Peyer's patch (tissue), 4 donors: ENCODE measurements around the gene SFRP4. TPM values are rescaled to one million over a fixed set of nuclear protein-coding genes. Genes with fewer than 3 reads are reported as not detected.

ENCODE experiments used
- DNase-seq, 3 donors: peaks; one replicate each; pipeline ENCODE4 v3.0.0-alpha.2; 2017 to 2019
- H3K27ac ChIP-seq, 4 donors: fragments of 200-600 bp; sonication (generic); one replicate each; pipeline ENCODE4 v1.5.1; 2016 to 2019
- H3K27me3 ChIP-seq, 2 donors: fragments of 200-600 bp; sonication (generic); one replicate each; pipeline ENCODE4 v1.5.1; 2019
- H3K36me3 ChIP-seq, 3 donors: fragments of 200-600 bp; sonication (generic); one replicate each; pipeline ENCODE4 v1.5.1; 2016 to 2019
- H3K4me1 ChIP-seq, 4 donors: fragments of 200-600 bp; sonication (generic); one replicate each; pipeline ENCODE4 v1.5.1; 2016 to 2019
- H3K4me3 ChIP-seq, 4 donors: fragments of 200-600 bp; sonication (generic); 1 replicate in 3 of 4; 2 replicates in 1 of 4; pipeline ENCODE4 v1.5.1; 2016 to 2019; ENCODE audit warnings: mild to moderate bottlenecking in 1 of 4
- H3K9me3 ChIP-seq, 4 donors: fragments of 200-600 bp; sonication (generic); one replicate each; pipeline ENCODE4 v1.5.1; 2016 to 2019; ENCODE audit warnings: mild to moderate bottlenecking in 1 of 4
- CTCF ChIP-seq, 6 experiments: fragments of 450-650 bp in 4 of 6; fragments of 200-600 bp in 2 of 6; sonication (generic) in 1 of 6; IDR thresholded peaks; one replicate each; pipeline ENCODE4 v1.5.1; 2017 to 2019; ENCODE audit warnings: antibody characterized with exemption in 6 of 6, mild to moderate bottlenecking in 3 of 6, moderate library complexity in 1 of 6
- POLR2A ChIP-seq, 2 donors: fragments of 450-650 bp; IDR thresholded peaks; one replicate each; pipeline ENCODE4 v1.5.1; 2017; ENCODE audit warnings: antibody characterized with exemption in 2 of 2, mild to moderate bottlenecking in 2 of 2, moderate library complexity in 2 of 2
- total RNA-seq, 4 donors: library from RNA; depleted of rRNA; stranded (reverse); fragments of >200 nt; gene quantifications; one replicate each; pipeline ENCODE4 v1.1.0, GENCODE V29; 2016

SFRP4 gene
- total RNA-seq, 4 donors from 2014 or later = 1.2 TPM; not detected in 3

DNA sequence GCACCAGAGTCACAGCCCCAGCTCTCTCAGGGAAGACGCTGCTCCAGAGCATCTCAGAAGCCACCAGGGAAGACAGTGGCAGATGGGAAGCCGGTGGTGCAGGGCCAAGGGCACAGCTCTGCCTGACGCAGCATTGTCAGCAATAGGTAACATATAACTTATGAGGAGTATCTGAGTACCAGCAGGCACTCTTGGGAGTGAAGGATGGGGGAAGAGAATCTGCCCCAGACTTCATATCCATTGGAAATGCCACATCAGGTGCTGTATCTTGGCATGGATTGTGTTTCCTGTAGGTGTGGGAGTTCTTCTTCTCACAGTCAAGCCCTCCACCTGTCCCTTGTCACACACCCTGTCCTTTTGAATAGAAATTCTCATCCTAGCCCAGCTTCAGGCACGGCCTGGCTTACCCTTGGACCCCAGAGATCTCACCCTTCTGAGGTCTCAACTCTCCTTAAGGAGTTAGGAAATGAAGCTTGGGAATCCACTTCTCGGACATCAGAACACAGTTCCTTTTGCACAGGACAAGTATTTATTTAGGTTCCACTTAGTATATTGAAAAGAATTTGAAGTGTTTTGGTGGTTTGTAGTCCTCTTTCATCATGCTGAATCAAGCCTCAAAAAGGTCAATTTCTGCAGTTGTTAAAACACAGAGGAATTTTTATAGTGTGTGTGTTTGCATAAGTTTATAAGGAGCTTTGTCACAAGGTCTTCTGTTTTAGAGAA, 13.8 kb upstream of the SFRP4 start:
- DNase-seq = no peak
- Histone ChIP-seq H3K27me3 (no peaks in the 10 kb centered on the region), H3K4me3 (no peak overlapping the region), H3K36me3 (no peaks in the 10 kb centered on the region), H3K9me3 (no peaks in the 10 kb centered on the region), H3K4me1 (no peaks in the 10 kb centered on the region), H3K27ac (no peak overlapping the region)
- no peak for TF ChIP-seq POLR2A (IDR thresholded peaks at IDR 0.05)
- TF ChIP-seq CTCF (IDR thresholded peaks at IDR 0.05) = no peak

DNA sequence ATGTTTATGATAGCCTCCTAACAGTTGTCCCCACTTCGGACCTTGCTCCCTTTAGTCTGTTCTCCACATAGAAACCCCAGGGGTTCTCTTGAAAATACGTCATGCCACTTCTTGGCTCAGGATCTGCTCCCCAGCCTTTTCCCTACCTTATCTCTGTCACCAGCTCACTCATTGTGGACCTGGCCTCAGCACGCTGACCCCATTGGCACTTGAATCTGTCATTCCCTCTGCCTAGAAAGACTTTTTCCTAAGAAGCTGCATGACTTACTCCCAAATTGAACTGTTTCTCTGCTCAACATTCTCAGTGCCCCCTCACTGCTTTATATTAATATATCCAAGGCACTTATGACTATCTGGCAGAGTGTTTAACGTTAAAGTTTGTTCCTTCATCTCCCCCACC, 12.3 kb upstream of the SFRP4 start:
- H3K9me3 ChIP-seq = no peaks in the 10 kb centered on the region
- DNase-seq = no peak
- no peak overlapping the region for H3K4me3 ChIP-seq
- TF ChIP-seq POLR2A (IDR thresholded peaks at IDR 0.05) (no peak), CTCF (IDR thresholded peaks at IDR 0.05) (no peak)
- no peaks in the 10 kb centered on the region for H3K36me3 ChIP-seq
- H3K4me1 ChIP-seq = no peaks in the 10 kb centered on the region
- no peak overlapping the region for H3K27ac ChIP-seq
- H3K27me3 ChIP-seq = no peaks in the 10 kb centered on the region

DNA sequence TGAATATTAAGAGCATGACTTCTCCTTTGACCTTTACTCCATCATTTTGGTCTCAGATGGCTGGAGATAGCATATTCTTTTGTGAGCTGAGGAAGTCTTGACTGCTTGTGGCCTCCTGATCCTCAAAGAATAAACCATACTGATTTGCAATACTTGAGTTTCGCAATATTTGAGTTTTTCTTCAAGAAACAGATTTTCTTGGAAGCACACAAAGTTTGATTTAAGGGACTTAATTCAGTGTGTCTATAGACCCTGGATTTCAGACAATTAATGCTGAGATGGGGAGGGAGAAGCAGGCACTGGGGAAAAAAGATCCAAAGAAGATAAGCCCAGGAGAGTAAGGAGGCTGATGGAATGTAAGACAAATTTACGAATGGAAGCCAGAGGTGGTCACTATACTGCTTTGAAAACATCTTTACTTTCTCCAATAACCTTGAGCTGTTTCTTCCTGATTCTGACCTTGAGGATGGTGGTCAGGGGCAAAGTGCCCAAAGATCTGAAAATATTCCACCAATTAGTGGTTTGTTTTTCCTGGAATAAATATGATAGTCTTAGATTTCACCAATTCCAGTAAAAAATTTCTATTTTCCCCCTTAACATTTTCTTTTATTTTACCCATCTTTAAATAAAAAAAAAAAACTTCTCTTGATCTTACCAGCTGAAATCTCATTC, 11.3 kb upstream of the SFRP4 start:
- Histone ChIP-seq H3K27me3 (no peaks in the 10 kb centered on the region), H3K4me1 (no peaks in the 10 kb centered on the region), H3K9me3 (no peaks in the 10 kb centered on the region), H3K27ac (no peak overlapping the region), H3K36me3 (no peaks in the 10 kb centered on the region), H3K4me3 (no peak overlapping the region)
- DNase-seq = no peak
- TF ChIP-seq POLR2A (IDR thresholded peaks at IDR 0.05) = no peak
- TF ChIP-seq CTCF (IDR thresholded peaks at IDR 0.05) = no peak

DNA sequence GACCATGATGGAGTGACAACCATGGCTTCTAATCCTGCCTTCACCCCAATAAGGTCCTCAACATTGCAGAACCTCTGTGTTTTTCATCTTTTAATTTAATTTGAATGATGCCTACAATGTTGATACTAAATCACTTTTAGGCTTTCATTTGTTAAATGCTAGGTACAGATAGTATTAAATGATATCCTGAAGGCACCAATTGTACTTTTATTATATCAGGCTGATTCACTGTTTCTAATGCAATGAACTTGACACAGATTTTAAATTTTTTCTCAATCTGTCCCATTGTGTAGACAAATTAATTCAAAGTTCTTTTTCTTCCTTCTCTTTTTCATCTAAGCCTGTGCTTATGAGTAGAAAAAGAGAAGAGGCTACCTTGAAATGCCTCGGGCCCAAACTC, 9.0 kb upstream of the SFRP4 start:
- no peak for TF ChIP-seq CTCF (IDR thresholded peaks at IDR 0.05)
- no peak for TF ChIP-seq POLR2A (IDR thresholded peaks at IDR 0.05)
- H3K27ac ChIP-seq = no peak overlapping the region
- H3K36me3 ChIP-seq = no peaks in the 10 kb centered on the region
- no peak overlapping the region for H3K4me3 ChIP-seq
- no peaks in the 10 kb centered on the region for H3K9me3 ChIP-seq
- no peaks in the 10 kb centered on the region for H3K4me1 ChIP-seq
- H3K27me3 ChIP-seq = no peaks in the 10 kb centered on the region
- no peak for DNase-seq

- no peak overlapping the region for H3K4me3 ChIP-seq
- DNase-seq = no peak
- H3K9me3 ChIP-seq = no peaks in the 10 kb centered on the region
- H3K27ac ChIP-seq = no peak overlapping the region
- H3K36me3 ChIP-seq = no peaks in the 10 kb centered on the region
- TF ChIP-seq POLR2A (IDR thresholded peaks at IDR 0.05) = no peak
- TF ChIP-seq CTCF (IDR thresholded peaks at IDR 0.05) = no peak
- no peaks in the 10 kb centered on the region for H3K27me3 ChIP-seq
- peaks cover 0 to 5% (median 0%) of the 10 kb centered on the region in 4 donors for H3K4me1 ChIP-seq
These were observed 7.9 kb upstream of the SFRP4 start for GRCh38 chr7:37924491-37925041.
